K562 (cell line): Measurements from ENCODE around the gene BRSK1. TPM values are rescaled to one million over a fixed set of nuclear protein-coding genes. Genes with fewer than 3 reads are reported as not detected.
A peak's percentile ranks its signal among the peaks of the same experiment; 100 is the strongest.

ENCODE experiments used
- ARID4B ChIP-seq: sonication (generic); formaldehyde crosslinking; IDR thresholded peaks from 2 replicates; pipeline ENCODE4 v1.8.0; 2022; ENCODE audit warnings: mild to moderate bottlenecking, missing genetic modification reagents
- CTBP1 ChIP-seq: fragments of 450-650 bp; IDR thresholded peaks from 2 replicates; pipeline ENCODE4 v1.6.1; 2016; ENCODE audit warnings: borderline replicate concordance
- ELF2 ChIP-seq: fragments of 250-450 bp; sonication (Bioruptor Pico); IDR thresholded peaks from 2 replicates; pipeline ENCODE4 v1.5.0; 2021; ENCODE audit warnings: mild to moderate bottlenecking
- FOXJ2 ChIP-seq: fragments of 200-800 bp; sonication (Bioruptor generic); IDR thresholded peaks from 2 replicates; pipeline ENCODE4 v1.6.1; 2016; ENCODE audit warnings: missing genetic modification characterization, missing compliant biosample characterization
- HLTF ChIP-seq: fragments of 450-650 bp; IDR thresholded peaks from 2 replicates; pipeline ENCODE4 v1.6.1; 2016
- HNRNPL ChIP-seq: fragments of 200-400 bp; formaldehyde crosslinking; IDR thresholded peaks from 2 replicates; pipeline ENCODE4 v1.6.1; 2017; ENCODE audit warnings: low read depth, mild to moderate bottlenecking, low read length
- KDM1A ChIP-seq, 2 experiments: fragments of 450-650 bp; IDR thresholded peaks; 2 replicates each; pipeline ENCODE4 v1.6.1; 2016; ENCODE audit warnings: mild to moderate bottlenecking in 2 of 2
- L3MBTL2 ChIP-seq: fragments of 450-650 bp; IDR thresholded peaks from 2 replicates; pipeline ENCODE4 v1.6.1; 2016; ENCODE audit warnings: mild to moderate bottlenecking, moderate library complexity
- LEF1 ChIP-seq: fragments of 450-650 bp; IDR thresholded peaks from 2 replicates; pipeline ENCODE4 v1.6.1; 2016; ENCODE audit warnings: mild to moderate bottlenecking
- PCBP1 ChIP-seq: fragments of 200-400 bp; formaldehyde crosslinking; IDR thresholded peaks from 2 replicates; pipeline ENCODE4 v1.6.1; 2018; ENCODE audit warnings: mild to moderate bottlenecking, low read depth, low read length; ENCODE audit not compliant: poor library complexity, severe bottlenecking
- PCBP2 ChIP-seq: fragments of 200-400 bp; formaldehyde crosslinking; IDR thresholded peaks from 2 replicates; pipeline ENCODE4 v1.6.1; 2018; ENCODE audit warnings: low read length, low read depth, mild to moderate bottlenecking, moderate library complexity; ENCODE audit not compliant: poor library complexity, severe bottlenecking
- POLR2A ChIP-seq: fragments of 450-650 bp; conservative IDR thresholded peaks from 2 replicates; pipeline ENCODE4 v1.6.1; 2016
- SMAD2 ChIP-seq: fragments of 150-350 bp; IDR thresholded peaks from 2 replicates; pipeline ENCODE4 v1.6.1; 2014; ENCODE audit warnings: low read depth, mild to moderate bottlenecking, low read length
- TCF7 ChIP-seq: sonication (generic); IDR thresholded peaks from 2 replicates; pipeline ENCODE4 v1.6.1; 2016; ENCODE audit warnings: antibody characterized with exemption, borderline replicate concordance
- ZBTB5 ChIP-seq: fragments of 450-650 bp; IDR thresholded peaks from 2 replicates; pipeline ENCODE4 v1.6.1; 2017; ENCODE audit warnings: antibody characterized with exemption
- ZBTB7A ChIP-seq: IDR thresholded peaks from 2 replicates; pipeline ENCODE4 v1.6.1; 2011; ENCODE audit warnings: low read depth, mild to moderate bottlenecking, low read length, moderate library complexity, borderline replicate concordance; ENCODE audit not compliant: control insufficient read depth
- ZNF561 ChIP-seq: fragments of 450-650 bp; formaldehyde crosslinking; conservative IDR thresholded peaks from 2 replicates; pipeline ENCODE4 v1.4.0; 2020; ENCODE audit warnings: mild to moderate bottlenecking, moderate library complexity
- polyA plus RNA-seq, 8 experiments: library from polyadenylated mRNA; depleted of rRNA in 4 of 8; stranded (reverse) in 5 of 8; unstranded in 3 of 8; fragments of >200 nt; fragmentation: Nextera tagmentation in 2 of 8; fragmentation: Illumina TruSeq in 1 of 8; extraction: Ambion mirVana in 2 of 8; extraction: Trizol in 1 of 8; gene quantifications; 2 replicates each; pipeline versions ENCODE4 v1.2.1 to v1.2.3, GENCODE V29; 2011 to 2014; ENCODE audit warnings: inconsistent platforms in 1 of 8, missing spikeins in 1 of 8
- total RNA-seq, 7 experiments: library from RNA; depleted of rRNA in 6 of 7; stranded (reverse); fragments of >200 nt in 6 of 7; fragmentation: Illumina TruSeq in 2 of 7; extraction: Trizol in 2 of 7; gene quantifications; 2 replicates each; pipeline versions ENCODE4 v1.2.1 to v1.2.3, GENCODE V29; 2011 to 2021; ENCODE audit warnings: low replicate concordance in 1 of 7
- TF ChIP-seq, protein P1 (sequence below): sonication (generic); formaldehyde crosslinking; IDR thresholded peaks from 2 replicates; pipeline ENCODE4 v1.8.1; 2023; ENCODE audit warnings: mild to moderate bottlenecking, missing genetic modification reagents, moderate library complexity
- TF ChIP-seq, protein P2 (sequence below): fragments of 450-650 bp; formaldehyde crosslinking; IDR thresholded peaks from 2 replicates; pipeline ENCODE4 v1.4.0; 2020; ENCODE audit warnings: mild to moderate bottlenecking, mixed read lengths

The BRSK1 gene
- total and polyA plus RNA-seq, 9 of the 15 experiments (the other 6 are each of a cell fraction or from before 2014, with no cell fraction given) = 1.7 to 9.3 (median 3.8) TPM; not detected in 2

DNA sequence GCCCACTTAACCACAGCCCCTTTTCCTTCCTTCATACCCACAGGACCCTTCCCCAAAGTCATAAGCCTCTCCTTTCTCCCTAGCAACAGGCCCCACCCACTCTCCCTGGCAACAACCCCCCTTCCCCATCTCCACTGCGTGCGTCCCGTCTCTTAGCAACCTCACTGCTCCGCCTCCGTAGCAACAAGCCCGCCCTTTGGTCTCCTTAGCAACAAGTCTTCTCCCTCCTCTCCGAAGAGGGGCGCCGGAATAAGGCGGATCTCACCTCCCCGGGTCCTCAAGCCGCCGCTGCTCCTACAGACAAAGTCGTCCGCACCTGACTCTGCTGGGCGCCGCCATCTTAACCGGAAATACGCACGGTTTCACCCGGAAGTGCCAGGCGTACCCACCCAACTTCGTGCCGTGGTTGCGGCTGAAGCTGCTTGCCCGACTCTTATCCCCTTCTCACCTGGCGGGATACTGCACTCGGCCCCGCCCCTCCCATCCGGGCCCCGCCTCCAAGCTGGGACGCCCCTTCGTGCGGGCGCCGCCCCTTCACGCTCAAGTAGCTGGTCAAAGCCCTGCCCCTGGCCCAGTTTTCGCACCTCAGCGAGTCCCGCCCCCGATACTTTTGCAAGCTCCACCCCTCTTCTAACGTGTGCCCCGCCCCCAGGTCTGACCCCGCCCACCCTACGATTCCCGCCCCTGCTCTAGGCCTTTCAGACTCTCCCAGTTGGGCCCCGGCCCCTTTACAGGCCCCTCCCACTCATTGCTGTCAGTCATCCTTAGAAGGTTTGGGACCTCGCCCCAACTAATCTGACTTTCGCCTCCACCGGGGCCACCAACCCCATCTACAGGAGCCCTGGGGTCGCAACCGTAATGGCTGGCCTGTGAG, 3.8 kb upstream of the BRSK1 start, which contains the start of gene HSPBP1 (continued):
- TF ChIP-seq, protein P1, sequence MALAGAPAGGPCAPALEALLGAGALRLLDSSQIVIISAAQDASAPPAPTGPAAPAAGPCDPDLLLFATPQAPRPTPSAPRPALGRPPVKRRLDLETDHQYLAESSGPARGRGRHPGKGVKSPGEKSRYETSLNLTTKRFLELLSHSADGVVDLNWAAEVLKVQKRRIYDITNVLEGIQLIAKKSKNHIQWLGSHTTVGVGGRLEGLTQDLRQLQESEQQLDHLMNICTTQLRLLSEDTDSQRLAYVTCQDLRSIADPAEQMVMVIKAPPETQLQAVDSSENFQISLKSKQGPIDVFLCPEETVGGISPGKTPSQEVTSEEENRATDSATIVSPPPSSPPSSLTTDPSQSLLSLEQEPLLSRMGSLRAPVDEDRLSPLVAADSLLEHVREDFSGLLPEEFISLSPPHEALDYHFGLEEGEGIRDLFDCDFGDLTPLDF (CRISPR knock-in tag) = peak; percentile 10; the same call in 1 of the 2 replicates
- TF ChIP-seq ZBTB5 (no peak), ELF2 (CRISPR knock-in tag) (peak; percentile 70), CTBP1 (peak; percentile 88), ZNF561 (CRISPR knock-in tag) (no peak), ZBTB7A (peak; percentile 15; the same call in 1 of the 2 replicates), SMAD2 (no peak), KDM1A (IDR thresholded peaks at IDR 0.05) (peak; percentile 18 to 73; a peak in 2 of 4 replicates), TCF7 (0 out of 2 replicates have a peak, but pooled peaks have one; percentile 22), L3MBTL2 (peak; percentile 24), HLTF (0 out of 2 replicates have a peak, but pooled peaks have one; percentile 61), POLR2A (peak; percentile 76), ARID4B (CRISPR knock-in tag) (peak; percentile 99), PCBP2 (no peak), LEF1 (peak; percentile 50), PCBP1 (no peak), FOXJ2 (no peak; the same call in 1 of the 2 replicates), HNRNPL (no peak)
- TF ChIP-seq, protein P2, sequence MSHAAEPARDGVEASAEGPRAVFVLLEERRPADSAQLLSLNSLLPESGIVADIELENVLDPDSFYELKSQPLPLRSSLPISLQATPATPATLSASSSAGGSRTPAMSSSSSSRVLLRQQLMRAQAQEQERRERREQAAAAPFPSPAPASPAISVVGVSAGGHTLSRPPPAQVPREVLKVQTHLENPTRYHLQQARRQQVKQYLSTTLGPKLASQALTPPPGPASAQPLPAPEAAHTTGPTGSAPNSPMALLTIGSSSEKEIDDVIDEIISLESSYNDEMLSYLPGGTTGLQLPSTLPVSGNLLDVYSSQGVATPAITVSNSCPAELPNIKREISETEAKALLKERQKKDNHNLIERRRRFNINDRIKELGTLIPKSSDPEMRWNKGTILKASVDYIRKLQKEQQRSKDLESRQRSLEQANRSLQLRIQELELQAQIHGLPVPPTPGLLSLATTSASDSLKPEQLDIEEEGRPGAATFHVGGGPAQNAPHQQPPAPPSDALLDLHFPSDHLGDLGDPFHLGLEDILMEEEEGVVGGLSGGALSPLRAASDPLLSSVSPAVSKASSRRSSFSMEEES (CRISPR knock-in tag) = no peak
